HepG2 (cell line): ENCODE results near the gene TFAP2B. TPM values are rescaled to one million over a fixed set of nuclear protein-coding genes. Genes with fewer than 3 reads are reported as not detected.

Experiments used
- ATAC-seq: fragments of 200-7000 bp; cut with Tn5 transposase; 3 replicates; pipeline ENCODE4 v1.9.1; 2020; ENCODE audit warnings: mild to moderate bottlenecking, moderate library complexity
- BruUV-seq: library from RNA; stranded (reverse); fragments of 400-500 nt; replicated peaks from 2 replicates; lab custom pipeline; 2021; lab: Mats Ljungman, UMichigan
- CTCF ChIA-PET: fragments of 300-600 bp; formaldehyde crosslinking; extraction: SDS; loops from one replicate; lab custom pipeline; 2021; ENCODE audit warnings: low total read pairs, inconsistent platforms, low intra/inter-chr PET ratio; lab: Yijun Ruan, JAX
- POLR2A ChIA-PET: fragments of 350-600 bp; sonication (Branson Sonifier 250); formaldehyde crosslinking; loops from one replicate; lab custom pipeline; 2020; ENCODE audit warnings: antibody characterized with exemption, inconsistent platforms; lab: Yijun Ruan, JAX
- DNase-seq: peaks from one replicate; pipeline ENCODE4 v3.0.0-alpha.2; 2015; ENCODE audit warnings: low spot score
- FAIRE-seq: peaks from 3 replicates; lab custom pipeline; 2011; peaks lifted over from hg19 to GRCh38; lab: Jason Lieb, UNC
- H2AFZ ChIP-seq: one replicate; pipeline ENCODE4 v1.6.1; 2011; ENCODE audit warnings: low read length, inconsistent platforms
- H3K27ac ChIP-seq: fragments of 300-600 bp; 3 replicates; pipeline ENCODE4 v1.8.0; 2011; ENCODE audit warnings: mixed run types, mild to moderate bottlenecking, mixed read lengths, low read length, inconsistent platforms; ENCODE audit not compliant: insufficient read depth; ENCODE audit errors: extremely low read length
- H3K27me3 ChIP-seq, 2 experiments: fragments of 200-600 bp in 1 of 2; 2 replicates in 1 of 2; 3 replicates in 1 of 2; pipeline versions ENCODE4 v1.6.0 to v1.8.0; 2011; ENCODE audit warnings: low read length in 2 of 2, mild to moderate bottlenecking in 2 of 2, moderate library complexity in 2 of 2, inconsistent platforms in 1 of 2; ENCODE audit not compliant: insufficient read depth in 2 of 2, control insufficient read depth in 1 of 2
- H3K36me3 ChIP-seq, 2 experiments: fragments of 200-600 bp in 1 of 2; replicated peaks in 1 of 2; 2 replicates in 1 of 2; 3 replicates in 1 of 2; pipeline versions ENCODE4 v1.5.1 to v1.8.0; 2011; ENCODE audit warnings: low read length in 2 of 2, inconsistent platforms in 1 of 2; ENCODE audit not compliant: insufficient read depth in 2 of 2, control insufficient read depth in 1 of 2
- H3K4me1 ChIP-seq: 2 replicates; pipeline ENCODE4 v1.5.1; 2012; ENCODE audit warnings: low read length, inconsistent platforms; ENCODE audit not compliant: insufficient read depth
- H3K4me2 ChIP-seq: 2 replicates; pipeline ENCODE4 v1.6.0; 2011; ENCODE audit warnings: low read depth, low read length, inconsistent platforms
- H3K4me3 ChIP-seq, 3 experiments: fragments of 200-600 bp in 1 of 3; sonication (generic), shearing (Covaris generic) in 1 of 3; replicated peaks in 1 of 3; 2 replicates each; pipeline ENCODE4 v1.5.1; 2011 to 2016; ENCODE audit warnings: low read length in 3 of 3, inconsistent platforms in 2 of 3, low read depth in 2 of 3, mild to moderate bottlenecking in 2 of 3, control low read depth in 1 of 3, mixed read lengths in 1 of 3; ENCODE audit not compliant: insufficient read depth in 1 of 3
- H3K79me2 ChIP-seq: one replicate; pipeline ENCODE4 v1.6.1; 2011; ENCODE audit warnings: low read length, inconsistent platforms; ENCODE audit not compliant: insufficient read depth
- H3K9ac ChIP-seq: 2 replicates; pipeline ENCODE4 v1.6.0; 2011; ENCODE audit warnings: mild to moderate bottlenecking, low read depth, low read length, inconsistent platforms; ENCODE audit not compliant: insufficient read depth
- H3K9me3 ChIP-seq: 2 replicates; pipeline ENCODE4 v1.5.1; 2012; ENCODE audit warnings: mild to moderate bottlenecking, low read length
- H4K20me1 ChIP-seq: 2 replicates; pipeline ENCODE4 v1.6.0; 2011; ENCODE audit warnings: inconsistent platforms, mild to moderate bottlenecking, low read length, moderate library complexity; ENCODE audit not compliant: insufficient read depth
- ATF5 ChIP-seq: sonication (generic); formaldehyde crosslinking; IDR thresholded peaks from 2 replicates; pipeline ENCODE4 v1.4.0; 2020; ENCODE audit warnings: mild to moderate bottlenecking, low read depth, missing genetic modification reagents
- ELF3 ChIP-seq: IDR thresholded peaks from 2 replicates; pipeline ENCODE4 v1.6.1; 2016; ENCODE audit warnings: missing genetic modification reagents, missing compliant biosample characterization
- MXD3 ChIP-seq: IDR thresholded peaks from 2 replicates; pipeline ENCODE4 v1.6.1; 2016; ENCODE audit warnings: mild to moderate bottlenecking, missing biosample characterization, missing genetic modification reagents
- RAD51 ChIP-seq: fragments of 450-650 bp; IDR thresholded peaks from 2 replicates; pipeline ENCODE4 v1.6.1; 2016; ENCODE audit warnings: borderline replicate concordance
- RFXANK ChIP-seq: IDR thresholded peaks from 2 replicates; pipeline ENCODE4 v1.6.1; 2016
- TEF ChIP-seq: sonication (generic); formaldehyde crosslinking; IDR thresholded peaks from 2 replicates; pipeline ENCODE4 v1.5.0; 2020; ENCODE audit warnings: missing genetic modification reagents
- ZBTB39 ChIP-seq: sonication (generic); formaldehyde crosslinking; IDR thresholded peaks from 2 replicates; pipeline ENCODE4 v1.5.0; 2020; ENCODE audit warnings: missing genetic modification reagents
- ZNF44 ChIP-seq: sonication (generic); formaldehyde crosslinking; IDR thresholded peaks from 2 replicates; pipeline ENCODE4 v1.5.1; 2020; ENCODE audit warnings: mild to moderate bottlenecking, missing genetic modification reagents
- ZUFSP ChIP-seq: sonication (generic); formaldehyde crosslinking; IDR thresholded peaks from 2 replicates; pipeline ENCODE4 v1.9.0; 2021; ENCODE audit warnings: missing genetic modification reagents, mild to moderate bottlenecking, borderline replicate concordance
- WGBS: methylation state at CpG from one replicate; pipeline ENCODE4 v1.1.6; 2017; ENCODE audit warnings: low lambda C conversion rate; 5-methylcytosine and 5-hydroxymethylcytosine counted together
- in situ Hi-C: cut with HindIII; loops from 2 replicates; pipeline ENCODE4 v1.10.0; 2017; ENCODE audit warnings: low pct_unique_long_range_greater_than_20kb; ENCODE audit not compliant: extremely low pct_ligation_motif_present
- intact Hi-C: fragments of 100-400 bp; cut with micrococcal nuclease; formaldehyde crosslinking; loops from one replicate; pipeline ENCODE4 v1.10.0; 2022; ENCODE audit not compliant: unreplicated experiment
- polyA plus RNA-seq, 8 experiments: library from polyadenylated mRNA; depleted of rRNA in 3 of 8; stranded (reverse) in 7 of 8; unstranded in 1 of 8; fragments of >200 nt; fragmentation: Illumina TruSeq in 4 of 8; extraction: Trizol in 4 of 8; gene quantifications; 2 replicates each; pipeline versions ENCODE4 v1.2.1 to v1.2.3, GENCODE V29; 2011 to 2016; ENCODE audit warnings: low read depth in 4 of 8, missing spikeins in 1 of 8, mixed read lengths in 1 of 8; ENCODE audit not compliant: insufficient read depth in 1 of 8
- total RNA-seq, 5 experiments: library from RNA; depleted of rRNA; stranded (reverse); fragments of >200 nt; fragmentation: Illumina TruSeq; extraction: Trizol; gene quantifications; 2 replicates each; pipeline ENCODE4 v1.2.3, GENCODE V29; 2016; ENCODE audit warnings: low read depth in 1 of 5

The TFAP2B gene
- total and polyA plus RNA-seq, 2 of the 13 experiments (the other 11 are each of a cell fraction or from before 2014, with no cell fraction given): not detected

- no peaks in the 10 kb centered on the region for H3K27me3 ChIP-seq
- TF ChIP-seq RAD51 (no peak), ZNF44 (CRISPR knock-in tag) (no peak), MXD3 (CRISPR knock-in tag) (no peak), TEF (CRISPR knock-in tag) (no peak), ATF5 (CRISPR knock-in tag) (no peak), ZUFSP (CRISPR knock-in tag) (no peak), RFXANK (CRISPR knock-in tag) (no peak), ELF3 (CRISPR knock-in tag) (no peak), ZBTB39 (CRISPR knock-in tag) (no peak)
- H3K9me3 ChIP-seq: no peaks in the 10 kb centered on the region
- H3K27ac ChIP-seq: no peak overlapping the region
- H2AFZ ChIP-seq: no peak overlapping the region
- DNase-seq (no peak), ATAC-seq (no peak), FAIRE-seq (no peak)
- WGBS: 0% methylated on average over 1 of the region's 1 CpG
- in situ Hi-C loops (no loop called here), intact Hi-C loops (no loop called here)
- H3K79me2 ChIP-seq: no peaks in the 10 kb centered on the region
- no peak overlapping the region for H3K4me3 ChIP-seq
- no TSS peak for BruUV-seq
- H3K4me2 ChIP-seq: no peak overlapping the region
- ChIA-PET CTCF (no interaction called here), POLR2A (no interaction called here)
- H4K20me1 ChIP-seq: no peaks in the 10 kb centered on the region
- H3K9ac ChIP-seq: no peak overlapping the region
- H3K36me3 ChIP-seq: no peaks in the 10 kb centered on the region
- no peaks in the 10 kb centered on the region for H3K4me1 ChIP-seq
Measured at GRCh38 chr6:50868466-50868865, 49.8 kb downstream of the TFAP2B start.
